Brain pericyte (primary cell): ENCODE measurements around the gene PTGDS.
A peak's percentile ranks its signal among the peaks of the same experiment; 100 is the strongest.

Experiments
- DNase-seq: peaks from one replicate; pipeline ENCODE4 v3.0.0-alpha.2; 2012; ENCODE audit warnings: low read depth, low spot score

Gene PTGDS

DNA sequence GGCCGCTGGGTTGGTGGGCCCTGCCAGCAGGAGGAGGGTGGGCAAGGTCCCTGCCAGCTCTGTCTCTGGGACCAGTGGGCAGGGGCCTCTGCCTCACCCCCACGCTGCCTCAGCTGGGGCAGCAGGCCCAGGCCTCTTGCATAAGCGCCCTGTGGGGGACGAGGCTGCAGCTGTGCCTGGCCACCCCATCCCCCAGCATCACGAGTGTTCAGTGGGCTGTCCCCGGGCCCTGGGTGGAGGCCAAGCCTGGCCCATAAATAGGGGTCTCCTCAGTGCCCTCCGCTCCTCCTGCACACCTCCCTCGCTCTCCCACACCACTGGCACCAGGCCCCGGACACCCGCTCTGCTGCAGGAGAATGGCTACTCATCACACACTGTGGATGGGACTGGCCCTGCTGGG is at the start of gene PTGDS:
Gene PTGDS, plus strand, starts transcription at position 282 of the 400 bp plus-strand sequence. Its CDS starts 75 bp downstream, at position 357.
- peak; percentile 76 for DNase-seq

DNA sequence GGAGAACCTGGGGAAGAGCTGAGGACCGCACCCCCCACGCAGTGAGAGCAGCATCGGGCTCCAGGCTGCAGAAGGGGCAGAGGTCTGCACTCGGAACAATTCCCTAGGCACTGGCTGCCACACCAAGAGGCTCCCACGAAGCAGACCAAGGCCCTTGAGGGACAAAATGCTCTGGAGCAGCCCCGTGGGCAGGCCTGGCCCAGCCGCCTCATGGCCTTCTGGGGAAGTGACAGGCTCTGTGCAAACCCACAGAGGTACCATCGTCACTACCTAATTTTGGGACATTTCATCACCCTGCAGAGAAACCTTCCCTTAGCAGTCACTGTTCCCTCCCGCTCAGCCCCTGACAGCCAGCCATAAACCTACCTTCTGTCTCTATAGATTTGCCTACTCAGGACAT is 48.7 kb upstream of the PTGDS start:
- no peak for DNase-seq

DNA sequence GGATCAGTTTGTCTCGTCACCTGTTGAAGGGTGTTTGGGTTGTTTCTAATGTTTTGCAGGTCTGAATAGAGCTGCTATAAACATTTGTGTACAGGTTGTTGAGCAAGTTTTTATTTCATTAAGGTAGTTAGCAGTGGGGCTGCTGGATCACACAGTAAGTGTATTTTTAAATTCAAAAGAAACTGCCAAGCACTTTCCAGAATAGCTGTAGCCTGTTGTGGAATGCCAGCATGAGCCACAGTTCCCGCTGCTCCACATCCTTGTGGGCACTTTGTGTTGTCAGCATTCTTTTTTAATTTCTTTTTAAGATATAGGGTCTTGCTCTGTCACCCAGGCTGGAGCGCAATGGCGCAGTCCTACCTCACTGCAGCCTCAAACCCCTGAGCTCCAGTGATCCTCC is 47.3 kb upstream of the PTGDS start:
- no peak for DNase-seq

DNA sequence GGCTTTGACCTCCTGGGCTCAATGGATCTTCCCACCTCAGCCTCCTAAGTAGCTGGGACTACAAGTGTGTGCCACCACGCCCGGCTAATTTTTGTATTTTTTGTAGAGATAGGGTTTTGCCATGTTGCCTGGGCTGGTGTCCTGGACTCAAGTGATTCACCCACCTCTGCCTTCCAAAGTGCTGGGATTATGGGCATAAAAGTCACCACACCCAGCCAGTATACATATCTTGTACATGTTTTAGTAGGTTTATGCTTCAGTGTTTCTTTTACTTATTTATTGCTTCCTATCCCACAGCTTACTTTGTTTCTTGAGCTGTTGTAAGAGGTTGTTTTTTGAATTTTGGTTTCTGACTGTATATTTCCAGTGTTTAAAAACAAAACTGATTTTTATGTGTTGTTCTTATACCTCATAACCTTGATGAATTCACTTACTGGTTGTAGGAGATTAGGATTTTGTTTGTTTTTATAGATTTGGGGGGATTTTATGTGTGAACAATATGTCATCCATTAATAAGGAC is 45.6 kb upstream of the PTGDS start:
- no peak for DNase-seq

DNA sequence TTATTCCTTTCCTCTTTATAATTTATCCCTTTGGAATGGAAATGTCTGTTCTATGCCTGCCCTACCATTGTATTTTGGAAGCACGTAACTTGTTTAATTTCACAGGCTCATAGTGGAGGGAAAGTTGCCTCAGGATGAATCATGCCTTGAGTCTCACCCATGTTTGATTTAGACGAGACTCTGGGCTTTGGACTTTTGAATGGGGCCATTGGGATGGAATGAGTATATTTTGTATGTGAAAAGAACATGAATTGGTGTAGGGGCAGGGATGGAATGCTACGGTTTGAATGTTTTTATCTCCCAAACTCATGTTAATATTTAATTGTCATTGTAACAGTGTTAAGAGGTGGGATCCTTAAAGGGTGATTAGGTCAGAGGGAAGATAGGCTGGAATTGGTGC is 43.0 kb upstream of the PTGDS start:
- DNase-seq, result no peak

DNA sequence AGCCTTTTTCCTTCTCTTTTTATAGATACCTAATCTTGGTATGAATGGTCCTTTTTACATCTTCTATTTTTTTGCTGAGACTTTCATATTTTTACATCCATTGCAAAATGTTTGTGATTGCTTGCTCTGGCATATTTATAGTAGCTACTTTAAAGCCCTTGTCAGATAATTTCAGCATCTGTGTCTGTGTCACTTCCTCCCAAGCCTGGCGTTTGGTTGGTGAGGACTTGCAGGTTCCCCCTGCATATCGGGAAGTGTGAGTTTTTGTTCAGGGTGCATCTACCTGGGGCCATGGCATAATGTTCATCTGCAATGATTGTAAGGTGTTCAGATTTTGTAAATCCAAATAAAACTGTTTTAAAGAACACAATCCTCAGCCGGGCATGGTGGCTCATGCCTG is 41.7 kb upstream of the PTGDS start:
- DNase-seq, result no peak

DNA sequence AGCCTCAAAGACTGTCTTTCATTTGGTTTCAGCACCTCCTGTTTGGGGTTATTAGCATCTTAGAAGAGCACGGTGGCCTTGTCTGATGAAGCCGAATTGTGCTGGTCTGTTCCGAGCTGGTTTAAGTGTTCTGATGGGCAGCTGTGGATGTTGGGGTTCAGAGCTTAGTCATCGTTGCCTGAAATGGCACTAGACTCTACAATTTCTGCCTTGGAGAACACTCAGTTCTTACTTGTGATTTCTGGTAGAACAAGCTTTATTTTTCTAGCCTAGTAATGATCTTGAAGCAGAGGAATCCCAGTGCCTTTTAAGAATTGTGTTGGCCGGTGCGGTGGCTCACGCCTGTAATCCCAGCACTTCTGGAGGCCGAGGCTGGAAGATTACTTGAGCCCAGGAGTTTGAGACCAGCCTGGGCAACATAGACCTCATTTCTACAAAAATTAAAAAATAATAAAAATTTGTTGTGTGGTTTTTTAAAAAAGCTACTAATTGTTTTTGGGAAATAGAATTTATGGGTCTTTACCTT is 40.6 kb upstream of the PTGDS start:
- DNase-seq, result no peak

DNA sequence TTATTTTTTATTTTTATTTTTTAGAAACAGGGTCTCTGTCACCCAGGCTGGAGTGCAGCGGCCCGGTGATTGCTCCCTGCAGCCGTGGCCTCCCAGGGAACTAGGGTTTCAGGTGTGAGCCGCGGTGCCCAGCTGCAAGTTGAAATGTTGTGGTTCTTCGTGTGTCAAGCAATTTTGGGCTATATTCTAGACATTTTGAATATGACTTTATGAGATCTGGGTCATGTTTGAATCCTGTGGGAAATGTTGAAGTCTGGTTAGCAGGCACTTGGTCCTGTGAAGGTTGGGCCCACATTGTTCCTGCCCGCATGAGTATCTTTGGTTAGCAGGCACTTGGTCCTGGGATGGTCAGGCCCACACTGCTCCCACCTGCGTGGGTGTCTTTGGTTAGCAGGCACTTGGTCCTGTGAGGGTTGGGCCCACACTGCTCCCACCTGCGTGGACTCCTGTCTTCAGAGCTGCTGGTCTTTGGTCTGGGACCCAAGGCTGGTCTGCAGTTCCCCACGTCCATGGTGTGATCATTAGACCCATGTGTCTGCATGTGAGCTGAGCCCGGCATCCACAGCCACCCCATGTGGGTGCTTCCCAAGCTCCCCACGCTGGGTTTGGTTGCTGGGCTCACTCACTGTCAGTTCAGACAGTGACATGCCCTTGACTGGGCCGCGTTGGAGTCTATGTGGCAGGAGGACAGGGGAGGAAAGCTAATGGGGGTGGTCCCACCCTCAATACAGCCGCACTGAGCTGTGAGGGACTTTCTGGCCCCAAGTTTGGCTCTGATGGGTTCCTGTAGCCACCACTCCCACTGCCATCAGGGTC is 39.9 kb upstream of the PTGDS start:
- DNase-seq, result no peak

DNA sequence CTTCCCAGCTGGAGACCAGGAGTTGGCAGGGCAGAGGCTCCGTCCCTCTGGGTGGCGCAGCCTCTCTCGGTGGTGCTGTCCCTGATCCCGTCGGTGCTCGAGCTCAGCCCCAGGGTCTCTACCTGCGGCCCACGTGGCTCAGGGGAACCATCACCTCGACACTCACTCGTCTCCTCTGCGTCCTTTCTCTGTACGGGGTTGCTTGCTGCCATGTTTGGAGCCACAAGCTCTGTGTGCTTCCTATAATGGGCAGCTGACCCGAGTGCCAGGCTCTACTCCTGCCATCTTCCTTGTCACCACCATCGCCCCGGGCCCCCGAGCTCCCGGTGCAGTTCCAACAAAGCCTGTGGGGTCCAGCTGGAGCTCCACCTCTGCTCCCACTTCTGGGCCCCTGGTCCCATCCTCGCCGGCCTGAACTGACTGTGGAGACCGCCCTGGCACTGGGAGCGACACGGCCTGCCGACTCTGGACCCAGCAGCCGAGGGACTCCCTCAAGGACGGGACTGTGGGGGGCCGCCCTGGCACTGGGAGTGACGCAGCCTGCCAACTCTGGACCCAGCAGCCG is 37.8 kb upstream of the PTGDS start:
- DNase-seq, result no peak

DNA sequence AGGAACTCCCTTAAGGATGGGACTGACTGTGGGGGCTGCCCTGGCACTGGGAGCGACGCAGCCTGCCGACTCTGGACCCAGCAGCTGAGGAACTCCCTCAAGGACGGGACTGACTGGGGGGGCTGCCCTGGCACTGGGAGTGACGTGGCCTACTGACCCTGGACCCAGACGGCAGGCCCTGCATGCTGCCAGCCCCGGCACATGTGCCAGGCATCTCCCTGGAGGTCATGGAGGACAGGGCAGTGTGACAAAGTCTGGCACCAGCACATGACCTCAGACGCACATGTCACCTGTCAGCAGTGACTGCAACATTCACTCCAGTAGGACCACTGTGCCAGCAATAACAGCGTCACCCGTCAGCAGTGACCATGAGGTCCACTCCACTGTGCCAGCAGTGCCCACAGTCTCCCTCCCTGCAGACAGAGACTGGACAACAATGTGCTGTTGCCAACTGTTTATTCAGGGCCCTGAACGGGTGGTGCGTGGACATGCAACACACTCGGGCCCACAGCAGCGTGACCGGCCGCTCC is 37.2 kb upstream of the PTGDS start:
- no peak for DNase-seq

DNA sequence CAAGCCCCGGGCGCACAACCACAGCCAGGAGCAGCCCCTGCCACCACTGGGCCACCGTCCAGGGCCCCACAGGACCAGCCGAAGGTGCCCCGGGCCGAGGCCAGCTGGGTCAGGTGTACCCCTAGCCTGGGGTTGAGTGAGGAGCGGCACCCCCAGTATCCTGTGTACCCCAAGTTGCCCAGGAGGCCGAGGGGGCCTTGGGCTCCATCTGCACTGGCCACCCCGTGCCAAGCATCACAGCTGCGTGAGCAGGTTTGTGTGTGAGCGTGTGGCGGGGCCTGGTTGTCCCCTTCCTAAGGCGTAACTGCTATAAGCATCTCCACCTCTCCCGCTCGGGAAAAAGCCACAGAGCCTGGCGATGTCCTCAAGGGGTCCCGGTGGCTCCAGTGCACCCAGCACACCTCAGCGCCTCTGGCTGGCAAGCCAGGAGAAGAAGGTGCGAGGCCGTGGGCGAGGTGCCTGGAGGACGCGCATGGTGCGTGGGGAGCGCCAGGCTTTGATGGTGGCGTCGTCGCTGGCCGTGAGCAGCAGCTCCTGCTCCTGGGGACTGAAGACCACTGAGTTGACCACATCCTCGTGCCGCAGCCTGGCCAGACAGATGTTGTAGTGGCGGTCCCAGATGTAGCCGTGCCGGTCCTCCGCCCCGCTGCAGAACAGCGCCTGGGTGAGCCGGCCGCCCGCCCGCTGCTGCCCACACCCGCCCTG is 36.6 kb upstream of the PTGDS start:
- DNase-seq, result no peak

DNA sequence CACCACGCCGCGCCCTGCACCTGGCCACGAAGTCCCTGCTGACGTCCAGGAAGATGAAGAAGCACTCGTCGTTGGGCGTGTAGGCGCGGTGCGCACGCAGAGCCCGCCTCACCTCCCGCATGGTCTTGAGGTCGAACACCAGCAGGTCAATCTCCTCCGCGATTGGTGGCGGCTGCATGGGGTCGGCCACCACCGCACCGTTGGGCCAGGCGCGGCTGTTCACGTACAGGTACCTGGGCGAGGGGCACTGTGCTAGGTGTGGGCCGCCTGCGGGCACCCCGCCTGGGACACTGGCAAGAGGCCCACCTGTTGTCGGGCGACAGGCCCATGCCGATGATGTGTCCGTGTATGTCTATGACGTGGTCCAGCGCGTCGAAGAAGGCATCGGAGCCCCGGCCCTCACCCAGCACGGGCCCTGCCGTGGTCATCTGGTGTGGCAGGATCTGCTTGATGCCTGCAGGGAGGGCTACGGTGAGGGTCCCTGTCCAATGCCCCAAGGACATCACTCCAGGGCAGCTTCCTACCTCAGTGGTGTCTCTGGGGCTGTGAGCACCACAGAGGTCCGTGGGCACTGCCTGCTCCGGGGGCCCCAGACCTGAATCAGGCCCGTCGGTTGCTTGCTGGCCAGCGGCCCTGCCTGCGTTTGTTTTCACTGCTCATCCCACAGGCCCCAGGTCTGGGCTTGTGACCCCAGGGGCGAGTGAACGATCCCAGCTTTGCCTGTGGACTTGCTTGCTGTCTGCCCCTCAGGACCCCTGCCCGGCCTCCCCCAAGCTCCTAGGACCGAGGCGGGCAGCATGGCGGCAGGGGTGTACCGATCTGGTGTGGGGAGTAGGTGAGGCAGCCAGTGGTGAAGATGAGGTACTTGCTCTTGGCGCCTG is 35.8 kb upstream of the PTGDS start:
- no peak for DNase-seq

DNA sequence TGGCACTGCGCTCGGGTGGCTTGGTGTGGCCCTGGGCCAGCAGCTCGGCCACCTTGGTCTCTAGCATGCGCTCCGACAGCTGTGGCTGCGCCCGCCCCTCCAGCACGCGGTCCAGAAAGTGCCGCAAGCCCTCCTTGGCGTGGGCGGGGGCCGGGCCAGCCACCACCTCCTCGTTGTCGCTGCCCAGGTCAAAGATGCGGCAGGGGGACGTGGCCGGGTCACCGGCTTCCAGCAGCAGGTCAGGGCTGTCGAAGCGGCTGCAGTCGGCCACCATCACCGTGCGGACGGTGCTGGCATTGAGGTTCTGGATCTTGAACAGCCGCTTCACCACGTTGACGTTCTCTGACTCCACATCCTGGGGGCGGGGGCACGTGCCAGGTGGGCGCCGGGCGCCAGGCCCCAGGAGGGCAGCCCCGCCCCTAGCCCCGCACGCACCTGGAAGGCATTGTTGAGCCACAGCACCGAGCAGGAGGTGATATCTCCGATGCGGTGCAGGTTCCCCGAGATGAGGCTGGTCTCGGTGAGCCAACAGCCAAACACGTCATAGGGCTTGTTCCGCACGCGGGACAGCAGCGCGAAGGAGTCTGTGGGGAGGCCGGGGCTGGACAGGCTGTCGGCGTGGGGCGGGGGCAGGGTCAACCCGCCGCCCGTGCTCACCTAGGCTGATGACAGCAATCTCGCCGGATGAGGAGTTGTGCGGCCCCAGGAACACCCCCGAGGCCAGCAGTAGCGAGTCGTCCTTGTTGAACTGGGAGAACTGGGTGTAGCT is 35.0 kb upstream of the PTGDS start:
- no peak for DNase-seq

DNA sequence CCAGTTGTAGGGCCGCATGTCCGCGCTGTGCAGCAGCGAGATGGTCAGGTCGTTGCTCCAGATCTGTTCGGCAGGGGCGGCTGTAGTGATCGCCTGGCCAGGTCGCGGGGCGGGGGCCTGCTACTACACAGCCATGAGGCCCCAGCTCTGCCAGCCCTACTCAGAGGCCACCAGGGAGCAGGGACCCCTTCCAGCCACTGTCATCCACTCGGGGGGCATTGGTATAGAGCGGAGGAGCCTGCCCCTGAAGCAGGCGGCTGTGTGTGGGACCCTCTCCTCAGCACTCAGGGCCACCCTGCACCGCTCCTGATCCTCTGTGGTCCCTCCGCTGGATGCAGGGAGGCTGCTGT is 34.4 kb upstream of the PTGDS start:
- DNase-seq, result no peak

DNA sequence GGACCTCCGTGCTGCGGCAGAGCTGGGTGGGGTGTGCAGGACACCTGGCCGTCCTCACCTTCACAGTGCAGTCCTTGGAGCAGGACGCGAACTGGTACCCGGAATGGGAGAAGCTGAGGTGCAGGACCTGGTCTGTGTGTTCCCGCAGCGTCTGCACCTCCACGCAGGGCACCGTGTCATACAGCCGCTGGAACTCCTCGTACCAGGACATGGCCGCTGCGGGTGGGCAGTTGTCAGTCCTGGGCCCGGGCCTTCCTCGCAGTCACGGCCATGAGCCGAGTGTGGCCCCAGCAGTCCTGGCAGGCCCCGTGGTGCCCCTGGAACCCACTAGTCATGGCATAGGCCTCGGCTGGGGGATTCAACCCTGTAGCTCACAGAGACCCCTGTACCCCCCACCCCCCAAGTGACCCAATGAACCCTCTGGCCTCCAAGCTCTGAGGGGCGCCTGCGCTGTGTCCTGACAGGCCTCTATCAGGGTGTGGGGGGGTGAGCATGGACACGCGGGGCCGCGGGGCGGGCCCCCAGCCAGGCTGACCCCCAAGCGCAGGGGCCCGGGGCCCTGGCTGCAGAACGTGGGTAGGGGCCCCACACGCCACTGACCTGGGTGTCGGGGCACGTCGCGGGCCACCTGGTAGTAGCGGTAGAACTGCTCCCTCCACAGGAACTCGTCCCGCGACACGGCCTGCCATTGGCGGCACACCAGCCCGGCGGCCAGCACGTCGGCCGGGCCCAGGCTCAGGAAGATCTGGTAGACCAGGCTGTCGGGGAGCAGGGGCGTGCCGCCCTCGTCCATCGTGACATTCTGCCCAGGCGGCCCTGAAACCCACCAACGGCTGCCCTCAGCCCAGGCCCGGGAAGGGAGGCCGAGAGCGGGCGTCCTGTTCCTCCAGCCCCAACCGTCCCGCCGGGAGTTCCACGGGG is 33.8 kb upstream of the PTGDS start:
- no peak for DNase-seq

DNA sequence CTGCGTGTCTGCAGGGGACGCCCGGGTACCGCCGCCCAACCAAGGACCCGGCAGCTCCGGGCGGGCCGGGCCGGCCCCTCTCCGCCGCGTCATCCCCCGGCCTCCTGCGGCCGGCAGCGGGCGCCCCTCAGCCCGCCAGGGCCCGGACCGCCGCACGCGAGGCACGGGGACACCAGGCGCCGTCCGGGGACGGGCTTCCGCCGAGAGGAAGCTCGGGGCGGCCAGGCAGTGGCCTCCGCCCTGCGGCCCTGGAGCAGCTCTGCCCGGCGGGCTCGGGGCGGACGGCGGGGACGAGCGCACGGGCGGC is 33.1 kb upstream of the PTGDS start:
- DNase-seq, result no peak

DNA sequence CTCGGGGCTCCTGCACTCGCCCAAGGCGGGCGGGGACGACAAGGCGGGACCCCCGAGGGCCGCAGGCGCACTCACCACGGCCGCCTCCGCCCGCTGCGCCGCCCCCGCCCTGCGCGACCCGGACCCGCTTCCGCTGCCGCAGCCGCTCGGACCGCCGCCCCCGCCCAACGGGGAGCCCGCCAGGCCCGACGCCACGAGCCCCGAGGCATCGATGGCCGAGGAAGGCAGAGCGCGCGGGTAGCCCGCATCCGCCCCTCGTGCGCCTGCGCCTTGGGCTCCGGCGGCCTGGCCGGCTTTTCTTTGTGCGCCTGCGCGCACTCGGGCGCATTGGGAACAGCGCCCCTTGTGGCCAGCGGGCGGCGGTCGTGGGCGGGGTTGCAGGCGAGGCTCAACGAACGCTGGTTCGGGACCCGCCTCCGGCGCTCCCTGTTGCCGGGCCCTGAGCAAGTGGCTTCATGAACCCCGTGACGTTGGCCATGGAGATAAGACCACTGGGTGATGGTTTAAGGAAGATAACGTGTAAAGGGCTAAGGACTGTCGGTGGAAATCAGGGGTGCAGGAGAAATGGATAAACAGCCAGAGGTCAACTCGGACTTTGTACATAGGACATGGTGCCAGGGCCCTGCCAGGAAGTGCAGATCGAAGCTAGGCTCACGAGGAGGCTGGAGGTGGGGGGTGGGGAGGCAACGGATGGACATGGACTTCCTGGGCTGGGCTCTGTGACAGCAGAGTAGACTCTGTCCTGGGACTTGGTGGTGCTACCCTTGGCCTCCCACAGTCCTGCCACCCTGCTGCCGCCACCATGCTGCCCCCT is 32.6 kb upstream of the PTGDS start, which contains the start of the genes C8G and FBXW5:
Gene C8G, plus strand, starts transcription at position 725 of the 814 bp plus-strand sequence. Its CDS starts 78 bp downstream, at position 803.
Gene FBXW5, minus strand, starts transcription at position 220 of the 814 bp plus-strand sequence. CDS start 655 bp downstream, outside the sequence.
- DNase-seq, result peak; percentile 68
